ENCODE results near the gene IL17A. TPM values are rescaled to one million over a fixed set of nuclear protein-coding genes. Genes with fewer than 3 reads are reported as not detected.

IL17A gene
- total RNA-seq, 4 donors from 2014 or later = not detected

- no peak for DNase-seq
Measured at GRCh38 chr6:52215787-52216186, 29.6 kb downstream of the IL17A start.

GRCh38 chr6:52216932-52217575 lies 30.9 kb downstream of the IL17A start:
- no peak for TF ChIP-seq POLR2A (IDR thresholded peaks at IDR 0.05)
- no peak for TF ChIP-seq CTCF (IDR thresholded peaks at IDR 0.05)
- H3K27ac ChIP-seq = no peak overlapping the region
- H3K27me3 ChIP-seq = no peaks in the 10 kb centered on the region
- H3K9me3 ChIP-seq = no peaks in the 10 kb centered on the region
- no peak for DNase-seq
- H3K36me3 ChIP-seq = no peaks in the 10 kb centered on the region
- intact Hi-C loops (cut with DNase I) = no loop called here
- H3K4me3 ChIP-seq (replicated peaks in 1 of 3) = no peak overlapping the region
- WGBS, 2 donors = 92 to 94% methylated on average over 5 of the region's 5 CpGs
- H3K4me1 ChIP-seq = no peaks in the 10 kb centered on the region

More at GRCh38 chr6:52215787-52216186, 29.6 kb downstream of the IL17A start:
- intact Hi-C loops (cut with DNase I) = no loop called here
- no peak for TF ChIP-seq POLR2A (IDR thresholded peaks at IDR 0.05)
- no peak for TF ChIP-seq CTCF (IDR thresholded peaks at IDR 0.05)
- Histone ChIP-seq H3K4me1 (no peaks in the 10 kb centered on the region), H3K4me3 (replicated peaks in 1 of 3) (no peak overlapping the region), H3K9me3 (no peaks in the 10 kb centered on the region), H3K27ac (no peak overlapping the region), H3K27me3 (no peaks in the 10 kb centered on the region), H3K36me3 (no peaks in the 10 kb centered on the region)

GRCh38 chr6:52217761-52218160 lies 31.6 kb downstream of the IL17A start:
- Histone ChIP-seq H3K4me1 (no peaks in the 10 kb centered on the region), H3K36me3 (no peaks in the 10 kb centered on the region), H3K27ac (no peak overlapping the region), H3K9me3 (no peaks in the 10 kb centered on the region), H3K27me3 (no peaks in the 10 kb centered on the region), H3K4me3 (replicated peaks in 1 of 3) (no peak overlapping the region)
- intact Hi-C loops (cut with DNase I) = no loop called here
- DNase-seq = no peak
- 88 to 92% methylated on average over 2 of the region's 2 CpGs for WGBS, 2 donors
- TF ChIP-seq CTCF (IDR thresholded peaks at IDR 0.05) (no peak), POLR2A (IDR thresholded peaks at IDR 0.05) (no peak)

GRCh38 chr6:52221302-52221701 lies 35.1 kb downstream of the IL17A start:
- Histone ChIP-seq H3K4me1 (no peaks in the 10 kb centered on the region), H3K9me3 (no peaks in the 10 kb centered on the region), H3K27ac (no peak overlapping the region), H3K36me3 (no peaks in the 10 kb centered on the region), H3K4me3 (replicated peaks in 1 of 3) (no peak overlapping the region), H3K27me3 (no peaks in the 10 kb centered on the region)
- WGBS, 2 donors = 80 to 88% methylated on average over 3 of the region's 3 CpGs
- intact Hi-C loops (cut with DNase I) = no loop called here
- DNase-seq = no peak
- TF ChIP-seq CTCF (IDR thresholded peaks at IDR 0.05) (no peak), POLR2A (IDR thresholded peaks at IDR 0.05) (no peak)

GRCh38 chr6:52227495-52227894 lies 41.3 kb downstream of the IL17A start:
- Histone ChIP-seq H3K36me3 (no peaks in the 10 kb centered on the region), H3K4me3 (replicated peaks in 1 of 3) (no peak overlapping the region), H3K27me3 (no peaks in the 10 kb centered on the region), H3K9me3 (no peaks in the 10 kb centered on the region), H3K27ac (no peak overlapping the region), H3K4me1 (no peaks in the 10 kb centered on the region)
- 70 to 78% methylated on average over 1 of the region's 1 CpG for WGBS, 2 donors
- DNase-seq = no peak
- intact Hi-C loops (cut with DNase I) = no loop called here
- TF ChIP-seq CTCF (IDR thresholded peaks at IDR 0.05) (no peak), POLR2A (IDR thresholded peaks at IDR 0.05) (no peak)

All from thyroid gland (tissue), 4 donors.